Measurements from ENCODE around the gene ADI1. TPM values are rescaled to one million over a fixed set of nuclear protein-coding genes. Genes with fewer than 3 reads are reported as not detected.

Gene ADI1
- total and polyA plus RNA-seq, 2 of the 8 experiments (the other 6 are each of a cell fraction or from before 2014, with no cell fraction given): 12.2 to 40.2 TPM

GRCh38 chr2:3535467-3535793 lies 16.1 kb upstream of the ADI1 start:
- no peaks in the 10 kb centered on the region for H3K79me1 ChIP-seq (ENCODE audit: low read depth, low read length)
- H3K9me3 ChIP-seq (ENCODE audit: insufficient read depth in 2 of 2, low read depth in 1 of 2, low read length in 1 of 2): no peaks in the 10 kb centered on the region
- no peak overlapping the region for H2BK12ac ChIP-seq (ENCODE audit: low read depth, low read length)
- H4K5ac ChIP-seq (ENCODE audit: insufficient read length, low read depth, low read length): no peak overlapping the region
- H3K4ac ChIP-seq (replicated peaks; ENCODE audit: insufficient read length, low read depth, low read length): no peak overlapping the region
- no peak overlapping the region for H3K4me2 ChIP-seq (ENCODE audit: insufficient read depth in 1 of 2, low read depth in 2 of 2, low read length in 2 of 2)
- peaks cover 0 to 2% (median 0%) of the 10 kb centered on the region in 4 experiments; a peak in 1 of 7 replicates for H3K4me1 ChIP-seq (replicated peaks in 1 of 4; ENCODE audit: control insufficient read depth in 3 of 4, insufficient read depth in 4 of 4, low read length in 3 of 4)
- peaks cover 0 to 7% (median 2%) of the 10 kb centered on the region in 4 experiments; a peak in 4 of 8 replicates for H3K36me3 ChIP-seq (ENCODE audit: control insufficient read depth in 2 of 4, insufficient read depth in 4 of 4, low read length in 3 of 4)
- no peak overlapping the region for H3K56ac ChIP-seq (replicated peaks; ENCODE audit: insufficient read length, low read depth, low read length)
- DNase-seq (ENCODE audit: low read depth in 1 of 2, low spot score in 2 of 2): no peak
- H3K9ac ChIP-seq (replicated peaks in 1 of 4; ENCODE audit: extremely low read depth in 1 of 4, low read depth in 3 of 4, low read length in 3 of 4): no peak overlapping the region
- H2BK20ac ChIP-seq (ENCODE audit: low read length): no peak overlapping the region
- H2AFZ ChIP-seq (ENCODE audit: low read length): no peak overlapping the region
- H3K27ac ChIP-seq (ENCODE audit: low read depth, low read length): no peak overlapping the region
- ChIA-PET CTCF (ENCODE audit: partially characterized antibody) (interaction anchor here (0.6 to 1.8 kb wide), 8 partner anchors 11 to 106 kb away, joined by 3 to 6 read pairs (median 4); no protein-coding TSS in a partner anchor), POLR2A (ENCODE audit: partially characterized antibody) (interaction anchor here (0.6 to 2.3 kb wide), 5 partner anchors 16 to 90 kb away, joined by 3 to 6 read pairs (median 6); partner anchors contain the start of genes ADI1, RNASEH1 and RPS7)
- H2BK15ac ChIP-seq (ENCODE audit: low read length): no peak overlapping the region
- H3K23ac ChIP-seq (ENCODE audit: insufficient read length): no peak overlapping the region
- no peak overlapping the region for H2AK5ac ChIP-seq (ENCODE audit: low read depth, low read length)
- H4K20me1 ChIP-seq (replicated peaks in 1 of 2; ENCODE audit: control insufficient read depth in 1 of 2, insufficient read depth in 2 of 2, low read length in 2 of 2): peaks cover 2% of the 10 kb centered on the region in 2 experiments
- 0 out of 2 replicates have a peak overlapping the region, but pooled peaks have one; percentile 35 for H2BK5ac ChIP-seq (ENCODE audit: low read depth, low read length)
- no peak overlapping the region for H3K18ac ChIP-seq (ENCODE audit: extremely low read depth, low read length)
- WGBS, 2 experiments (ENCODE audit: extremely low coverage in 1 of 2, insufficient coverage in 1 of 2, insufficient read length in 1 of 2, insufficient replicate concordance in 2 of 2, low coverage in 1 of 2, low lambda C conversion rate in 2 of 2, missing lambda C conversion rate in 1 of 2): 81% methylated on average over 5 of the region's 5 CpGs; no CpG with 5 or more reads in 1 of the 2 experiments
- FAIRE-seq: no peak
- no peak overlapping the region for H3K4me3 ChIP-seq (ENCODE audit: extremely low read depth in 1 of 4, insufficient read depth in 2 of 4, low read depth in 3 of 4, low read length in 4 of 4)
- H2BK120ac ChIP-seq (replicated peaks; ENCODE audit: low read depth, low read length): no peak overlapping the region
- H3K79me2 ChIP-seq (ENCODE audit: control insufficient read depth in 1 of 2, insufficient read depth in 2 of 2, low read length in 2 of 2): no peaks in the 10 kb centered on the region
- peaks cover 2% of the 10 kb centered on the region; the same call in 1 of the 2 replicates for H3K23me2 ChIP-seq (ENCODE audit: low read depth, low read length)
- no peak overlapping the region for H4K91ac ChIP-seq (replicated peaks; ENCODE audit: insufficient read length, low read length)
- TF ChIP-seq PHF8 (conservative IDR thresholded peaks at IDR 0.05; ENCODE audit: low read depth, low read length) (no peak), SIX5 (IDR thresholded peaks at IDR 0.05; ENCODE audit: low read depth, low read length) (no peak), TAF1 (IDR thresholded peaks at IDR 0.05; ENCODE audit: low read depth, low read length) (no peak), HDAC6 (IDR thresholded peaks at IDR 0.05; ENCODE audit: low read depth, low read length) (no peak), SP2 (IDR thresholded peaks at IDR 0.05; ENCODE audit: low read length) (no peak), JUN (IDR thresholded peaks at IDR 0.05; ENCODE audit: low read depth, low read length) (no peak), RAD21 (IDR thresholded peaks at IDR 0.05 in 1 of 2, conservative IDR thresholded peaks at IDR 0.05 in 1 of 2; ENCODE audit: low read depth in 2 of 2, low read length in 2 of 2) (no peak), TAF7 (optimal IDR thresholded peaks at IDR 0.05; ENCODE audit: borderline replicate concordance, low read depth, low read length) (no peak), FOSL1 (IDR thresholded peaks at IDR 0.05; ENCODE audit: insufficient read depth, low read depth, low read length) (no peak)
- no peak overlapping the region for H4K8ac ChIP-seq (ENCODE audit: extremely low read depth, insufficient read depth, low read length)
- no peak overlapping the region for H3K14ac ChIP-seq (ENCODE audit: insufficient read length)
- H3K27me3 ChIP-seq (replicated peaks in 1 of 4; ENCODE audit: control insufficient read depth in 3 of 4, extremely low read depth in 1 of 4, insufficient read depth in 3 of 4, low read length in 3 of 4): no peaks in the 10 kb centered on the region

Measured in H1 (cell line).